ENCODE measurements around the gene HOXA13.

HOXA13 gene

DNA sequence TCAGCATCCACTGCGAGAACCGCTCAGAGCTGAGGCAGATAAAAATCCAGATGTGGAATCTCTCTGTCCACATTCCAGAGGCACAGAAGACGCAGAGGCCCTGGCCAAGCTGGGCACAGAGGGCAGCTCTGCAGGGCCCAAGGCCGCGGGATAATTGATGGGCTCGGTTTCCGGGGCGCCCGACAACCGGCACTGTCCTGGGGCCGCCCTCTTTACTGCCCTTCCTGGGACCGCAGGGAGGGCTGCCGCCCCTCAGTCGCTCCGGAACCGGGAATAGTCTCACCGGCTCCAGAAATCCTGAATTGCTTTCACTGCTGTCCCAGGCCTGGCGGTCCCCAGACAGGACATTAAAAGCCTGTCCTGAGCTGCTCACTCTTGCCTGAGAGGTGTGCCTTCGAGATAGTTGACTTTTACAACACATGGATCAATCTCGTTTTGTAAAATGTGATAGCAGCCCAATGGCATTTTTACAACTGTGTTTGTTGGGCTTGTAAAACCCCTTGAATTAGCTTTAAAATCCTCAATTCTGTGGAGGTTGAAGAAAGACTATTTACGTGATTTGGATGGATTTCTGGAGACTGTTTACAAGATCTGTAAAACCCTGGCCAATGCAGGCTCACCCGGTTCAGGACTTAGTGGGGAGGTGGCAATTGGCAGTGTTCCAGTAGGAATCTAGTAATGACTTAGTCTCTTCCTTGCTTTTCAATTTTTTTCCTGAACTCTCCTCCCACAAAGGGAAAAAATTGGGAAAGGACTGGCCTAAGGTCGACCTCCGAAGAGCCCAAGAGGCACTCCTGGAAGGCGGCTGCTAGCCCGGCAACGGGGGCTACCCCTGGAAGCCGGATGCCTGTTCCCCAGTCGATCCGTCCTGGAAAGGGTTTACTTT lies 50.9 kb downstream of the HOXA13 start (continued):
- TF ChIP-seq ZBTB20 (tag by site-specific recombination; IDR thresholded peaks at IDR 0.05) (peak; percentile 10; the same call in 1 of the 2 replicates), ZSCAN16 (tag by site-specific recombination; IDR thresholded peaks at IDR 0.05) (no peak), ZNF701 (tag by site-specific recombination; IDR thresholded peaks at IDR 0.05) (no peak), ZBTB21 (tag by site-specific recombination; IDR thresholded peaks at IDR 0.05) (no peak), ZNF292 (tag by site-specific recombination; IDR thresholded peaks at IDR 0.05; ENCODE audit: borderline replicate concordance, low read depth) (no peak), ZNF146 (tag by site-specific recombination; IDR thresholded peaks at IDR 0.05) (no peak), KLF16 (tag by site-specific recombination; IDR thresholded peaks at IDR 0.05) (no peak), ZSCAN23 (tag by site-specific recombination; IDR thresholded peaks at IDR 0.05) (no peak), ZFP37 (tag by site-specific recombination; IDR thresholded peaks at IDR 0.05) (no peak), ZNF155 (tag by site-specific recombination; IDR thresholded peaks at IDR 0.05) (no peak), KLF9 (tag by site-specific recombination; IDR thresholded peaks at IDR 0.05; ENCODE audit: low read depth) (peak; percentile 17; the same call in 1 of the 2 replicates), SP2 (tag by site-specific recombination; IDR thresholded peaks at IDR 0.05) (no peak), ZNF16 (tag by site-specific recombination; IDR thresholded peaks at IDR 0.05; ENCODE audit: low read depth) (no peak), ZNF311 (tag by site-specific recombination; IDR thresholded peaks at IDR 0.05; ENCODE audit: borderline replicate concordance) (no peak), MYNN (tag by site-specific recombination; IDR thresholded peaks at IDR 0.05; ENCODE audit: borderline replicate concordance) (no peak), ZNF561 (tag by site-specific recombination; IDR thresholded peaks at IDR 0.05; ENCODE audit: borderline replicate concordance) (no peak), ZXDB (tag by site-specific recombination; IDR thresholded peaks at IDR 0.05) (peak; percentile 66)
- TF ChIP-seq, protein P1, sequence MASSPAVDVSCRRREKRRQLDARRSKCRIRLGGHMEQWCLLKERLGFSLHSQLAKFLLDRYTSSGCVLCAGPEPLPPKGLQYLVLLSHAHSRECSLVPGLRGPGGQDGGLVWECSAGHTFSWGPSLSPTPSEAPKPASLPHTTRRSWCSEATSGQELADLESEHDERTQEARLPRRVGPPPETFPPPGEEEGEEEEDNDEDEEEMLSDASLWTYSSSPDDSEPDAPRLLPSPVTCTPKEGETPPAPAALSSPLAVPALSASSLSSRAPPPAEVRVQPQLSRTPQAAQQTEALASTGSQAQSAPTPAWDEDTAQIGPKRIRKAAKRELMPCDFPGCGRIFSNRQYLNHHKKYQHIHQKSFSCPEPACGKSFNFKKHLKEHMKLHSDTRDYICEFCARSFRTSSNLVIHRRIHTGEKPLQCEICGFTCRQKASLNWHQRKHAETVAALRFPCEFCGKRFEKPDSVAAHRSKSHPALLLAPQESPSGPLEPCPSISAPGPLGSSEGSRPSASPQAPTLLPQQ (tag by site-specific recombination; IDR thresholded peaks at IDR 0.05) = no peak
- TF ChIP-seq, protein P2, sequence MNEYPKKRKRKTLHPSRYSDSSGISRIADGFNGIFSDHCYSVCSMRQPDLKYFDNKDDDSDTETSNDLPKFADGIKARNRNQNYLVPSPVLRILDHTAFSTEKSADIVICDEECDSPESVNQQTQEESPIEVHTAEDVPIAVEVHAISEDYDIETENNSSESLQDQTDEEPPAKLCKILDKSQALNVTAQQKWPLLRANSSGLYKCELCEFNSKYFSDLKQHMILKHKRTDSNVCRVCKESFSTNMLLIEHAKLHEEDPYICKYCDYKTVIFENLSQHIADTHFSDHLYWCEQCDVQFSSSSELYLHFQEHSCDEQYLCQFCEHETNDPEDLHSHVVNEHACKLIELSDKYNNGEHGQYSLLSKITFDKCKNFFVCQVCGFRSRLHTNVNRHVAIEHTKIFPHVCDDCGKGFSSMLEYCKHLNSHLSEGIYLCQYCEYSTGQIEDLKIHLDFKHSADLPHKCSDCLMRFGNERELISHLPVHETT (tag by site-specific recombination; IDR thresholded peaks at IDR 0.05) = no peak
- TF ChIP-seq, protein P3, sequence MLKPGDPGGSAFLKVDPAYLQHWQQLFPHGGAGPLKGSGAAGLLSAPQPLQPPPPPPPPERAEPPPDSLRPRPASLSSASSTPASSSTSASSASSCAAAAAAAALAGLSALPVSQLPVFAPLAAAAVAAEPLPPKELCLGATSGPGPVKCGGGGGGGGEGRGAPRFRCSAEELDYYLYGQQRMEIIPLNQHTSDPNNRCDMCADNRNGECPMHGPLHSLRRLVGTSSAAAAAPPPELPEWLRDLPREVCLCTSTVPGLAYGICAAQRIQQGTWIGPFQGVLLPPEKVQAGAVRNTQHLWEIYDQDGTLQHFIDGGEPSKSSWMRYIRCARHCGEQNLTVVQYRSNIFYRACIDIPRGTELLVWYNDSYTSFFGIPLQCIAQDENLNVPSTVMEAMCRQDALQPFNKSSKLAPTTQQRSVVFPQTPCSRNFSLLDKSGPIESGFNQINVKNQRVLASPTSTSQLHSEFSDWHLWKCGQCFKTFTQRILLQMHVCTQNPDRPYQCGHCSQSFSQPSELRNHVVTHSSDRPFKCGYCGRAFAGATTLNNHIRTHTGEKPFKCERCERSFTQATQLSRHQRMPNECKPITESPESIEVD (tag by site-specific recombination; IDR thresholded peaks at IDR 0.05) = peak; percentile 99
- TF ChIP-seq, protein P4, sequence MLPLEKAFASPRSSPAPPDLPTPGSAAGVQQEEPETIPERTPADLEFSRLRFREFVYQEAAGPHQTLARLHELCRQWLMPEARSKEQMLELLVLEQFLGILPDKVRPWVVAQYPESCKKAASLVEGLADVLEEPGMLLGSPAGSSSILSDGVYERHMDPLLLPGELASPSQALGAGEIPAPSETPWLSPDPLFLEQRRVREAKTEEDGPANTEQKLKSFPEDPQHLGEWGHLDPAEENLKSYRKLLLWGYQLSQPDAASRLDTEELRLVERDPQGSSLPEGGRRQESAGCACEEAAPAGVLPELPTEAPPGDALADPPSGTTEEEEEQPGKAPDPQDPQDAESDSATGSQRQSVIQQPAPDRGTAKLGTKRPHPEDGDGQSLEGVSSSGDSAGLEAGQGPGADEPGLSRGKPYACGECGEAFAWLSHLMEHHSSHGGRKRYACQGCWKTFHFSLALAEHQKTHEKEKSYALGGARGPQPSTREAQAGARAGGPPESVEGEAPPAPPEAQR (tag by site-specific recombination; IDR thresholded peaks at IDR 0.05) = no peak
- TF ChIP-seq, protein P5, sequence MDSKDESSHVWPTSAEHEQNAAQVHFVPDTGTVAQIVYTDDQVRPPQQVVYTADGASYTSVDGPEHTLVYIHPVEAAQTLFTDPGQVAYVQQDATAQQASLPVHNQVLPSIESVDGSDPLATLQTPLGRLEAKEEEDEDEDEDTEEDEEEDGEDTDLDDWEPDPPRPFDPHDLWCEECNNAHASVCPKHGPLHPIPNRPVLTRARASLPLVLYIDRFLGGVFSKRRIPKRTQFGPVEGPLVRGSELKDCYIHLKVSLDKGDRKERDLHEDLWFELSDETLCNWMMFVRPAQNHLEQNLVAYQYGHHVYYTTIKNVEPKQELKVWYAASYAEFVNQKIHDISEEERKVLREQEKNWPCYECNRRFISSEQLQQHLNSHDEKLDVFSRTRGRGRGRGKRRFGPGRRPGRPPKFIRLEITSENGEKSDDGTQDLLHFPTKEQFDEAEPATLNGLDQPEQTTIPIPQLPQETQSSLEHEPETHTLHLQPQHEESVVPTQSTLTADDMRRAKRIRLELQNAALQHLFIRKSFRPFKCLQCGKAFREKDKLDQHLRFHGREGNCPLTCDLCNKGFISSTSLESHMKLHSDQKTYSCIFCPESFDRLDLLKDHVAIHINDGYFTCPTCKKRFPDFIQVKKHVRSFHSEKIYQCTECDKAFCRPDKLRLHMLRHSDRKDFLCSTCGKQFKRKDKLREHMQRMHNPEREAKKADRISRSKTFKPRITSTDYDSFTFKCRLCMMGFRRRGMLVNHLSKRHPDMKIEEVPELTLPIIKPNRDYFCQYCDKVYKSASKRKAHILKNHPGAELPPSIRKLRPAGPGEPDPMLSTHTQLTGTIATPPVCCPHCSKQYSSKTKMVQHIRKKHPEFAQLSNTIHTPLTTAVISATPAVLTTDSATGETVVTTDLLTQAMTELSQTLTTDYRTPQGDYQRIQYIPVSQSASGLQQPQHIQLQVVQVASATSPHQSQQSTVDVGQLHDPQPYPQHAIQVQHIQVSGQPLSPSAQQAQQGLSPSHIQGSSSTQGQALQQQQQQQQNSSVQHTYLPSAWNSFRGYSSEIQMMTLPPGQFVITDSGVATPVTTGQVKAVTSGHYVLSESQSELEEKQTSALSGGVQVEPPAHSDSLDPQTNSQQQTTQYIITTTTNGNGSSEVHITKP (tag by site-specific recombination; IDR thresholded peaks at IDR 0.05) = peak; percentile 66
- TF ChIP-seq, protein P6, sequence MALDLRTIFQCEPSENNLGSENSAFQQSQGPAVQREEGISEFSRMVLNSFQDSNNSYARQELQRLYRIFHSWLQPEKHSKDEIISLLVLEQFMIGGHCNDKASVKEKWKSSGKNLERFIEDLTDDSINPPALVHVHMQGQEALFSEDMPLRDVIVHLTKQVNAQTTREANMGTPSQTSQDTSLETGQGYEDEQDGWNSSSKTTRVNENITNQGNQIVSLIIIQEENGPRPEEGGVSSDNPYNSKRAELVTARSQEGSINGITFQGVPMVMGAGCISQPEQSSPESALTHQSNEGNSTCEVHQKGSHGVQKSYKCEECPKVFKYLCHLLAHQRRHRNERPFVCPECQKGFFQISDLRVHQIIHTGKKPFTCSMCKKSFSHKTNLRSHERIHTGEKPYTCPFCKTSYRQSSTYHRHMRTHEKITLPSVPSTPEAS (tag by site-specific recombination; IDR thresholded peaks at IDR 0.05) = no peak
- TF ChIP-seq, protein P7, sequence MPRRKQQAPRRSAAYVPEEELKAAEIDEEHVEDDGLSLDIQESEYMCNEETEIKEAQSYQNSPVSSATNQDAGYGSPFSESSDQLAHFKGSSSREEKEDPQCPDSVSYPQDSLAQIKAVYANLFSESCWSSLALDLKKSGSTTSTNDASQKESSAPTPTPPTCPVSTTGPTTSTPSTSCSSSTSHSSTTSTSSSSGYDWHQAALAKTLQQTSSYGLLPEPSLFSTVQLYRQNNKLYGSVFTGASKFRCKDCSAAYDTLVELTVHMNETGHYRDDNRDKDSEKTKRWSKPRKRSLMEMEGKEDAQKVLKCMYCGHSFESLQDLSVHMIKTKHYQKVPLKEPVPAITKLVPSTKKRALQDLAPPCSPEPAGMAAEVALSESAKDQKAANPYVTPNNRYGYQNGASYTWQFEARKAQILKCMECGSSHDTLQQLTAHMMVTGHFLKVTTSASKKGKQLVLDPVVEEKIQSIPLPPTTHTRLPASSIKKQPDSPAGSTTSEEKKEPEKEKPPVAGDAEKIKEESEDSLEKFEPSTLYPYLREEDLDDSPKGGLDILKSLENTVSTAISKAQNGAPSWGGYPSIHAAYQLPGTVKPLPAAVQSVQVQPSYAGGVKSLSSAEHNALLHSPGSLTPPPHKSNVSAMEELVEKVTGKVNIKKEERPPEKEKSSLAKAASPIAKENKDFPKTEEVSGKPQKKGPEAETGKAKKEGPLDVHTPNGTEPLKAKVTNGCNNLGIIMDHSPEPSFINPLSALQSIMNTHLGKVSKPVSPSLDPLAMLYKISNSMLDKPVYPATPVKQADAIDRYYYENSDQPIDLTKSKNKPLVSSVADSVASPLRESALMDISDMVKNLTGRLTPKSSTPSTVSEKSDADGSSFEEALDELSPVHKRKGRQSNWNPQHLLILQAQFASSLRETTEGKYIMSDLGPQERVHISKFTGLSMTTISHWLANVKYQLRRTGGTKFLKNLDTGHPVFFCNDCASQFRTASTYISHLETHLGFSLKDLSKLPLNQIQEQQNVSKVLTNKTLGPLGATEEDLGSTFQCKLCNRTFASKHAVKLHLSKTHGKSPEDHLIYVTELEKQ (tag by site-specific recombination; IDR thresholded peaks at IDR 0.05; ENCODE audit: borderline replicate concordance) = no peak
